ENCODE results near the gene YIPF2. TPM values are rescaled to one million over a fixed set of nuclear protein-coding genes. Genes with fewer than 3 reads are reported as not detected.
"Not testable (repeated sequence)": the region's sequence is repeated elsewhere in the genome, so short reads cannot be mapped to it uniquely, and the experiment has no call there.

Gene YIPF2
- total and polyA plus RNA-seq, 2 donors from 2014 or later: 64.7 to 70.3 TPM

DNA sequence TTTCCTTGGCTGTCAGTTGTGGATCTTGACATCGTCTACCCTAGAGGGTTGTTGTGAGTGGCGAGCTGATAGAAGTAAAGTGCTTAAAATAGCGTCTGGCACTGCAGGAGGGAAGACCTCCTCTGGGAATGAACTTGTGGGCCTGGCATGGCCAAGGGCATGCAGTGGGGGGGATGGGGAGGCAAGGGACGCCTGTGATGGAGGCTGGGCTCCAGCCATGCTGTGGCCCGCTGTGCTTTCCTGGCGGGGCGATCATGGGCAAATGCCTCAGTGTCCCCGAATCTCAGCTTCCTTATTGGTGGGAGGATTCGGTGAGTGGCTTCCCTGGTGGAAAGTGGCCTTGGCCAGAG, 46.4 kb downstream of the YIPF2 start:
- Histone ChIP-seq H3K4me3 (ENCODE audit: low read length in 3 of 3) (no peak overlapping the region), H3K27ac (ENCODE audit: low read depth in 2 of 2, low read length in 2 of 2) (no peak overlapping the region), H3K27me3 (ENCODE audit: control insufficient read depth, insufficient read depth, low read length) (no peaks in the 10 kb centered on the region), H3K9me3 (ENCODE audit: control insufficient read depth in 2 of 3, insufficient read depth in 1 of 3, low read length in 3 of 3) (peaks cover 0 to 2% (median 0%) of the 10 kb centered on the region in 3 donors), H3K36me3 (ENCODE audit: control insufficient read depth in 2 of 3, insufficient read depth in 3 of 3, low read length in 3 of 3) (no peaks in the 10 kb centered on the region), H3K4me1 (ENCODE audit: control insufficient read depth in 2 of 3, insufficient read depth in 2 of 3, low read depth in 1 of 3, low read length in 3 of 3) (peaks cover 0 to 6% (median 0%) of the 10 kb centered on the region in 3 donors), H3K9ac (ENCODE audit: low read length in 3 of 3) (no peak overlapping the region)
- DNase-seq (no peak), FAIRE-seq (no peak)
- intact Hi-C loops (cut with DNase I): no loop called here
- TF ChIP-seq, protein P1, sequence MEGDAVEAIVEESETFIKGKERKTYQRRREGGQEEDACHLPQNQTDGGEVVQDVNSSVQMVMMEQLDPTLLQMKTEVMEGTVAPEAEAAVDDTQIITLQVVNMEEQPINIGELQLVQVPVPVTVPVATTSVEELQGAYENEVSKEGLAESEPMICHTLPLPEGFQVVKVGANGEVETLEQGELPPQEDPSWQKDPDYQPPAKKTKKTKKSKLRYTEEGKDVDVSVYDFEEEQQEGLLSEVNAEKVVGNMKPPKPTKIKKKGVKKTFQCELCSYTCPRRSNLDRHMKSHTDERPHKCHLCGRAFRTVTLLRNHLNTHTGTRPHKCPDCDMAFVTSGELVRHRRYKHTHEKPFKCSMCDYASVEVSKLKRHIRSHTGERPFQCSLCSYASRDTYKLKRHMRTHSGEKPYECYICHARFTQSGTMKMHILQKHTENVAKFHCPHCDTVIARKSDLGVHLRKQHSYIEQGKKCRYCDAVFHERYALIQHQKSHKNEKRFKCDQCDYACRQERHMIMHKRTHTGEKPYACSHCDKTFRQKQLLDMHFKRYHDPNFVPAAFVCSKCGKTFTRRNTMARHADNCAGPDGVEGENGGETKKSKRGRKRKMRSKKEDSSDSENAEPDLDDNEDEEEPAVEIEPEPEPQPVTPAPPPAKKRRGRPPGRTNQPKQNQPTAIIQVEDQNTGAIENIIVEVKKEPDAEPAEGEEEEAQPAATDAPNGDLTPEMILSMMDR (IDR thresholded peaks at IDR 0.05; ENCODE audit: borderline replicate concordance, extremely low read depth, insufficient read depth): no peak

DNA sequence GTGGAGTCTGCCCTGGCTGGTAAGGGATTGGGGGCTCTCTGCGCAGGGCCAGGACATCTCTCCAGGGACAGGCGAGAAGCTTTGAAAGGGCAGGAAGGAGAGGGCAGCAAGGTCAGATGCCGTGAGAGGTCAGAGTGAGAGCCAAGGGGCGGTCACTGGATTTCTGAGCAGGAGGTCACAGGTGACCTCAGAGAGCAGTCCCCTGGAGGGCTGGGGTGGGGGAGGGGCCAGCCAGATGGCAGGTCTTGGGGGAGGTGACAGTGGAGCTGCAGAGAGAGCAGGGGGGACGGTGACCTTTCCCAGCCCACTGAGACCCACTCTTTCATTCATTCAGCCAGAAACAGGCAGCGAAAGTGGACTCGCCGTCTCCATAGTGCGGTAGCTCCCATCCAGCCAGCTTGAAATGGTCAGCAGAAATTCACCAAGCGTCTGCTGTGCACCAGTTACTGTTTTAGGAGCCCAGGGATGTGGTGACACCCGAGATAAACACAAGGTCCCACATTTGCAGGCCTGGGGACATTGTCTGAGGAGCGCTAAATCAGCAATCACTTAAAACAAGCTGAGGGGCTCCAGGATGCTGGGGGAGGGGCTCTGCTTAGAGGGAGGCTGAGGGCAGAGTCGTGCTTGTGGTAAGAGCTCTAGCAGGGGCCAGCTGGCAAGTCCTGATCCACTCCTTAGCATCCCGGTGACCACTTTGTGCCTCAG, 46.9 kb downstream of the YIPF2 start:
- Histone ChIP-seq H3K4me3 (ENCODE audit: low read length in 3 of 3) (no peak overlapping the region), H3K9ac (ENCODE audit: low read length in 3 of 3) (no peak overlapping the region), H3K27ac (ENCODE audit: low read depth in 2 of 2, low read length in 2 of 2) (no peak overlapping the region), H3K36me3 (ENCODE audit: control insufficient read depth in 2 of 3, insufficient read depth in 3 of 3, low read length in 3 of 3) (no peaks in the 10 kb centered on the region), H3K27me3 (ENCODE audit: control insufficient read depth, insufficient read depth, low read length) (no peaks in the 10 kb centered on the region), H3K9me3 (ENCODE audit: control insufficient read depth in 2 of 3, insufficient read depth in 1 of 3, low read length in 3 of 3) (peaks cover 0 to 2% (median 0%) of the 10 kb centered on the region in 3 donors), H3K4me1 (ENCODE audit: control insufficient read depth in 2 of 3, insufficient read depth in 2 of 3, low read depth in 1 of 3, low read length in 3 of 3) (peaks cover 0 to 6% (median 0%) of the 10 kb centered on the region in 3 donors)
- DNase-seq: no peak
- no peak for FAIRE-seq
- intact Hi-C loops (cut with DNase I): no loop called here
- TF ChIP-seq, protein P1 (IDR thresholded peaks at IDR 0.05; ENCODE audit: borderline replicate concordance, extremely low read depth, insufficient read depth): no peak

DNA sequence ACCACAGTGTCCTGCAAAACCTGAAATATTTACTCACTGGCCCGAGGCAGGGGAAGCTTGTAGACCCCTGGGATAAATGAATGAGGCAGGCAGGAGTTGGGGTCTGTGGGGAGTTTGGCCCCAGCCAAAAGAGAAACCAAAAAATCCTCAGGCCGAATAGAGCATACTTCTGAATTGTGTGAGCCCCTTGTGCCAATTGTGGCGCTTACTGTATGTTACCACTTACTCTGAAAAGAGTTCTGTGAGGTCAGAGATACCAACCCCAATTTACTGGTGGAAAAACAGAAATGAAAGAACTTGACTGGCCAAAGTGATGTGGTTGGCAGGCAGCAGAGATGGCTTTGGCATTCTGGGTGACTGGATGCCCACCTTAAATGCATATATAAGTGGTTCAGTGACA, 50.2 kb downstream of the YIPF2 start:
- no peak overlapping the region for H3K9ac ChIP-seq (ENCODE audit: low read length in 3 of 3)
- intact Hi-C loops (cut with DNase I): no loop called here
- FAIRE-seq (no peak), DNase-seq (no peak)
- peaks cover 0 to 2% (median 0%) of the 10 kb centered on the region in 3 donors for H3K9me3 ChIP-seq (ENCODE audit: control insufficient read depth in 2 of 3, insufficient read depth in 1 of 3, low read length in 3 of 3)
- H3K27ac ChIP-seq (ENCODE audit: low read depth in 2 of 2, low read length in 2 of 2): no peak overlapping the region
- no peaks in the 10 kb centered on the region for H3K27me3 ChIP-seq (ENCODE audit: control insufficient read depth, insufficient read depth, low read length)
- H3K36me3 ChIP-seq (ENCODE audit: control insufficient read depth in 2 of 3, insufficient read depth in 3 of 3, low read length in 3 of 3): no peaks in the 10 kb centered on the region
- peaks cover 0 to 6% (median 2%) of the 10 kb centered on the region in 3 donors for H3K4me1 ChIP-seq (ENCODE audit: control insufficient read depth in 2 of 3, insufficient read depth in 2 of 3, low read depth in 1 of 3, low read length in 3 of 3)
- TF ChIP-seq, protein P1 (IDR thresholded peaks at IDR 0.05; ENCODE audit: borderline replicate concordance, extremely low read depth, insufficient read depth): no peak
- no peak overlapping the region for H3K4me3 ChIP-seq (ENCODE audit: low read length in 3 of 3)

DNA sequence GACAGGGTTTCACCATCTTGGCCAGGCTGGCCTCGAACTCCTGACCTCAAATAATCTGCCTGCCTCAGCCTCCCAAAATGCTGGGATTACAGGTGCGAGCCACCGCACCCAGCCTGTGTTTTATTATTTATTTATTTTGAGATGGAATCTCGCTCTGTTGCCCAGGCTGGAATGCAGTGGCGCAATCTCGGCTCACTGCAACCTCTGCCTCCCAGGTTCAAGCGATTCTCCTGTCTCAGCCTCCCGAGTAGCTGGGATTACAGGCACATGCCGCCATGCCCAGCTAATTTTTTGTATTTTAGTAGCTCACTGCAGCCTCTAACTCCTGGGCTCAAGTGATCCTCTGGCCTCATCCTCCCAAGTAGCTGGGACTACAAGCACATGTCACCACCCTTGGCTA, 50.8 kb downstream of the YIPF2 start:
- FAIRE-seq; H3K27me3 ChIP-seq (ENCODE audit: control insufficient read depth, insufficient read depth, low read length); H3K27ac ChIP-seq (ENCODE audit: low read depth in 2 of 2, low read length in 2 of 2); intact Hi-C loops (cut with DNase I); H3K4me1 ChIP-seq (ENCODE audit: control insufficient read depth in 2 of 3, insufficient read depth in 2 of 3, low read depth in 1 of 3, low read length in 3 of 3); H3K9ac ChIP-seq (ENCODE audit: low read length in 3 of 3); H3K36me3 ChIP-seq (ENCODE audit: control insufficient read depth in 2 of 3, insufficient read depth in 3 of 3, low read length in 3 of 3); DNase-seq; H3K4me3 ChIP-seq (ENCODE audit: low read length in 3 of 3); H3K9me3 ChIP-seq (ENCODE audit: control insufficient read depth in 2 of 3, insufficient read depth in 1 of 3, low read length in 3 of 3): not testable (repeated sequence)

Data from kidney (tissue), 14 donors.